NT2/D1 (cell line): ENCODE measurements around the gene NPAT.

Experiments used
- DNase-seq: peaks from one replicate; pipeline ENCODE4 v3.0.0-alpha.2; 2011; ENCODE audit warnings: low read depth, low spot score
- H3K27me3 ChIP-seq: 2 replicates; pipeline ENCODE4 v1.6.0; 2011; ENCODE audit warnings: mild to moderate bottlenecking; ENCODE audit not compliant: insufficient read length, insufficient read depth
- H3K36me3 ChIP-seq: 2 replicates; pipeline ENCODE4 v1.6.1; 2011; ENCODE audit warnings: mild to moderate bottlenecking, low read length, mixed read lengths; ENCODE audit not compliant: insufficient read depth, insufficient read length
- H3K4me1 ChIP-seq: 2 replicates; pipeline ENCODE4 v1.5.1; 2011; ENCODE audit not compliant: insufficient read depth, insufficient read length
- H3K4me3 ChIP-seq: 2 replicates; pipeline ENCODE4 v1.5.1; 2011; ENCODE audit warnings: low read depth; ENCODE audit not compliant: insufficient read length
- H3K9ac ChIP-seq: 2 replicates; pipeline ENCODE4 v1.6.0; 2011; ENCODE audit warnings: low read depth; ENCODE audit not compliant: insufficient read length
- H3K9me3 ChIP-seq: 2 replicates; pipeline ENCODE4 v1.5.1; 2011; ENCODE audit warnings: mild to moderate bottlenecking, low read length; ENCODE audit not compliant: insufficient read depth
- SUZ12 ChIP-seq: IDR thresholded peaks from 2 replicates; pipeline ENCODE4 v1.6.1; 2011; ENCODE audit not compliant: insufficient read length, insufficient read depth; ENCODE audit errors: extremely low read depth
- YY1 ChIP-seq: IDR thresholded peaks from 2 replicates; pipeline ENCODE4 v1.6.1; 2011; ENCODE audit not compliant: insufficient read length, insufficient read depth
- ZNF274 ChIP-seq: IDR thresholded peaks from 2 replicates; pipeline ENCODE4 v1.6.1; 2011; ENCODE audit warnings: mild to moderate bottlenecking, low read depth, low read length

Gene NPAT

GRCh38 chr11:108224911-108225786 lies 2.7 kb upstream of the NPAT start:
- Histone ChIP-seq H3K4me1 (peaks cover 3% of the 10 kb centered on the region), H3K9me3 (no peaks in the 10 kb centered on the region), H3K27me3 (no peaks in the 10 kb centered on the region), H3K9ac (no peak overlapping the region), H3K4me3 (peak overlapping the region; percentile 12), H3K36me3 (peaks cover 29% of the 10 kb centered on the region)
- no peak for DNase-seq
- TF ChIP-seq YY1: no peak
- no peak for TF ChIP-seq SUZ12
- TF ChIP-seq ZNF274: no peak

DNA sequence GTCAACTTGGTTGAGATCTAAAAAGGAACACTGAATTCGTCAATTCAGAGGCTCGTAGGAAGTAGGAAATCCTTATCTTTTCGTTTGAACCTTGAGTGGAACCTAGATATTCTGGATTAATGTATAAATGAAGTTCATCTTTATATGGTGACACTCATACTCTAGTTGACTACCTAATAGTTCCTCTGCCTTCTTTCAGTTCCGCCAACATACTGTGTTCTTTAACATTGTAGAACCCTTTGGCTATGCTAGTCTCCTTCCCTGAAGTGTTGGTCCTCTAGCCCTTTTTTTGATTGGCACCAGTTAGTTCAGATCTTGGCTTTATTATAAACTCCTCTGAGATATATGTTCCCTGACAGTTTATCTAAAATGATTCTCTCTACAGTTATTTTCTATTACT lies 1.9 kb upstream of the NPAT start:
- Histone ChIP-seq H3K9me3 (no peaks in the 10 kb centered on the region), H3K4me1 (peaks cover 3% of the 10 kb centered on the region), H3K36me3 (peaks cover 22% of the 10 kb centered on the region), H3K9ac (peak overlapping the region; percentile 97), H3K4me3 (peak overlapping the region; percentile 93), H3K27me3 (no peaks in the 10 kb centered on the region)
- DNase-seq: no peak
- TF ChIP-seq ZNF274 (no peak), SUZ12 (no peak), YY1 (no peak)

DNA sequence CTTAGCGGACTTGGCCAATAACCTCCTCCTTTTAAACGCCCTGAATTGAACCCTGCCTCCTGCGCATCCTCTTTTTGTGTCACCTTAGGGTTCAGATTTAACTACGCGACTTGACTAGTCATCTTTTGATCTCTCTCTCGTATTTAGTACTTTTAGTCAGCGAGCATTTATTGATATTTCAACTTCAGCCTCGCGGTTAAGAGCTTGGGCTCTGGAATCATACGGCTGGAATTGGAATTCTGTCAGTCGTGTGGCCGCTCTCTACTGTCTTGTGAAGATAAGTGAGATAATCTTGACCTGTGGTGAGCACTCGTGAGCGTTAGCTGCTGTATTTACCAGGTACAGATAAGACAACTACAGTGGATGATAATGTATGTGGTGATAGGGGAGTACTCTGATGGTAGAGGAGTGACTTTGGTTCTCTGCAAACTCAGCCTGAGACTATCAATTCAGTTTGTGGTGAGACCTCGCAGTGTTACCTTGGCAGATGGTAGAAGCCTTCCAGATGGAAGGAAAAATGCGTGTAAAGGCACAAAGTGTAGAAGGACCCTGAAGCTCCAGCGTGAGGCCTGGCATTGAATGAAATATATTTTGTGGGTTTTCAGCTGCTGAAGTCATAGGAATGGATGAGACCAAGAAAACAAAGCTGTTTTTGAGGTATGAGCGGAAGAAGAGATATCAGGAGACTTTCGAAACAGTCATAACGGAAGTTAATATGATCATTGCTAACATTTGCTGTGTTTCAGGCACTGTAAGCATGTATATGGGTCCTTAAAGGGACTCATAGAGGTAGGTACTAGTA lies 1.1 kb upstream of the NPAT start:
- no peak for TF ChIP-seq YY1
- TF ChIP-seq SUZ12: no peak
- TF ChIP-seq ZNF274: no peak

GRCh38 chr11:108221911-108222573 lies 396 bp downstream of the NPAT start:
- Histone ChIP-seq H3K27me3 (no peaks in the 10 kb centered on the region), H3K4me3 (peak overlapping the region; percentile 93), H3K9ac (peak overlapping the region; percentile 92), H3K36me3 (peaks cover 4% of the 10 kb centered on the region), H3K4me1 (peaks cover 3% of the 10 kb centered on the region), H3K9me3 (no peaks in the 10 kb centered on the region)
- peak; percentile 11 for DNase-seq
- TF ChIP-seq SUZ12 (no peak), ZNF274 (no peak), YY1 (no peak)

More for the DNA sequence above, 1.1 kb upstream of the NPAT start:
- no peaks in the 10 kb centered on the region for H3K27me3 ChIP-seq
- H3K36me3 ChIP-seq: peaks cover 19% of the 10 kb centered on the region
- no peak for DNase-seq
- H3K9ac ChIP-seq: peak overlapping the region; percentile 97
- peak overlapping the region; percentile 93 for H3K4me3 ChIP-seq
- H3K9me3 ChIP-seq: no peaks in the 10 kb centered on the region
- H3K4me1 ChIP-seq: peaks cover 3% of the 10 kb centered on the region

GRCh38 chr11:108221371-108221770 lies 1.1 kb downstream of the NPAT start:
- DNase-seq: no peak
- H3K4me3 ChIP-seq: peak overlapping the region; percentile 93
- H3K36me3 ChIP-seq: peaks cover 4% of the 10 kb centered on the region
- TF ChIP-seq YY1 (no peak), SUZ12 (no peak), ZNF274 (no peak)
- H3K4me1 ChIP-seq: peaks cover 3% of the 10 kb centered on the region
- no peaks in the 10 kb centered on the region for H3K27me3 ChIP-seq
- H3K9ac ChIP-seq: peak overlapping the region; percentile 92
- H3K9me3 ChIP-seq: no peaks in the 10 kb centered on the region

DNA sequence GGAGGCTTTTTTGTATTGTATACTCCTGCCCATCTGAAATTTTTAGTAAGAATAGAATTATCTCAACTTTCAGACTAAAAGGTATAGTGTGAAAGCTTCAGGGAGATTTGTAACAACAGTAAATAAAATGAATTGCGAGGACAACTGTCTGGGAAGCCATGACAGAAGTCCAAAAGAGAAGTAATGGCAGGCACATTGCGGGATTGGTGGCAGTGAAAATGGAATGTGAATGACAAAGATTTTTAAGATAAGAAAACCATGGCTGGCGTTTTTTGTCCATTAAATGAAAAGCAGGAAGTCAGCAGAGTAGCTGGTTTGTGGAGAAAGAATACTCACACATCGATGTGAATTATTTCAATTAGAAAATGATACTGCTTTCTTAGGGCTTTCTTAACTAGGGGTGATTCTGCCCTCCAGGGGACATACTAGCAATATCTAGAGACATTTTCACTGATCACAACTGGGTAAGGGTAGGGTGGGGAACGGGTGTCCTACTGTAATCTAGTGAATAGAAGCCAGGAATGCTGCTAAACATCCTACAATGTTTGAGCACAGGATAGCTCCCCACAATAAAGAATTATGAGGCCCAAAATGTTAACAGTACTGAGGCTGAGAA lies 1.6 kb downstream of the NPAT start:
- H3K4me3 ChIP-seq: peak overlapping the region; percentile 93
- DNase-seq: no peak

More for the DNA sequence above, 1.6 kb downstream of the NPAT start:
- no peaks in the 10 kb centered on the region for H3K9me3 ChIP-seq
- no peaks in the 10 kb centered on the region for H3K27me3 ChIP-seq
- peak overlapping the region; percentile 92 for H3K9ac ChIP-seq
- TF ChIP-seq SUZ12 (no peak), ZNF274 (no peak), YY1 (no peak)
- H3K36me3 ChIP-seq: peaks cover 4% of the 10 kb centered on the region
- H3K4me1 ChIP-seq: peaks cover 3% of the 10 kb centered on the region
